ENCODE results near the gene MARVELD3.
"Not testable (repeated sequence)": the region's sequence is repeated elsewhere in the genome, so short reads cannot be mapped to it uniquely, and the experiment has no call there.

MARVELD3 gene

DNA sequence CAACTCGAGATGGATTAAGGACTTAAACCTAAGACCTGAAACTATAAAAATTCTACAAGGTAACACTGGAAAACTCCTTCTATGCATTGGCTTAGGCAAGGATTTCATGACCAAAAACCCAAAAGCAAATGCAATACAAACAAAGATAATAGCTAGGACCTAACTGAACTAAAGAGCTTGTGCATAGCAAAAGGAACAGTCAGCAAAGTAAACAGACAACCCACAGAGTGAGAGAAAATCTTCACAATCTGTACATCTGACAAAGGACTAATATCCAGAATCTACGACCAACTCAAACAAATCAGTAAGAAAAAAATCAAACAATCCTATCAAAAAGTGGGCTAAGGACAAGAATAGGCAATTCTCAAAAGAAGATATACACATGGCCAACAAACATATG is 27.6 kb upstream of the MARVELD3 start:
- DNase-seq (ENCODE audit: low spot score in 2 of 2); ATAC-seq (replicated peaks; ENCODE audit: extremely low read depth, poor library complexity, severe bottlenecking); H3K9me3 Mint-ChIP-seq; H3K4me3 Mint-ChIP-seq; H3K27ac Mint-ChIP-seq (ENCODE audit: low read depth); H3K36me3 Mint-ChIP-seq (ENCODE audit: insufficient read depth); H3K4me1 Mint-ChIP-seq: not testable (repeated sequence)
- peaks cover 50% of the 10 kb centered on the region for H3K27me3 Mint-ChIP-seq

DNA sequence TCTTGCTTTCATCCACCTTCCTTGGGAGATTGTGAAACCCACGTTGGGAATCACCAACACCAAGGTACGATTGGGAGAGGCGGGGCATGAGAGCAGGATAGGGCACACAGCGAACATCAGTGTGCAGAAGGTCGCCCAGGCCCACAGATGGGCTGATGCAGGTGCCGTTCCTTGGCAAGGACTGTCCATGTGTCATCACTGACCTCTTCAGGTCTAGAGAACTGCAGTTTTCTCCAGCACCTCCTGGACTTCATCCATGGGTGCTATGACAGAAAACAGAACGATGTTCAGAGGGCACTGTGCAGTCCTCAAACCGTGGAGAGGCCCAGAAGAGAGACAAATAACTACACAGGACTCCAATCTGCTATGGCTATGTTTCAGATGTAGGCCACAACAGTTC is 25.2 kb upstream of the MARVELD3 start:
- Mint-ChIP-seq H3K9me3 (no peaks in the 10 kb centered on the region), H3K27ac (ENCODE audit: low read depth) (no peak overlapping the region), H3K4me1 (no peaks in the 10 kb centered on the region), H3K4me3 (no peak overlapping the region), H3K27me3 (peaks cover 34% of the 10 kb centered on the region), H3K36me3 (ENCODE audit: insufficient read depth) (no peaks in the 10 kb centered on the region)
- ATAC-seq (replicated peaks; ENCODE audit: extremely low read depth, poor library complexity, severe bottlenecking) (no peak), DNase-seq (ENCODE audit: low spot score in 2 of 2) (no peak)

DNA sequence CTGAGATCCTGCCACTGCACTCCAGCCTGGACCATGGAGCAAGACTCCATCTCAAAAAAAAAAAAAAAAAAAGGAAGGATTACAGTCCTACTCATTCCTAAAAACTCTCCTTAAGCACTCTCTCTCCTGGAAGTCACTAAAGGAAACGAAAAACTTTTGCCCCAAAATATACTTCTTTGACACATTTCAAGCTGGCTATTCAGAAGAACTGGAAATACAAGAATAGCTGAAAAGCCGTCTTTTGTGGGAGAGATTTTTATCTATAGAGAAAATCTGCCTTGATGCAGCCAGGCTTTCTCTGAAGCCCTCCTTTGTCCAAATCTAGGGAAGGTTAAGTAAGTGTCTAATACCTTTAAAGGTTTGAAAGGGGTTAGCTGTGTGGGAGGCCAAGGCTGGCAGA is 16.9 kb upstream of the MARVELD3 start:
- H3K4me3 Mint-ChIP-seq: no peak overlapping the region
- no peaks in the 10 kb centered on the region for H3K9me3 Mint-ChIP-seq
- H3K27me3 Mint-ChIP-seq: peaks cover 39% of the 10 kb centered on the region
- ATAC-seq (replicated peaks; ENCODE audit: extremely low read depth, poor library complexity, severe bottlenecking): no peak
- H3K27ac Mint-ChIP-seq (ENCODE audit: low read depth): no peak overlapping the region
- H3K4me1 Mint-ChIP-seq: no peaks in the 10 kb centered on the region
- DNase-seq (ENCODE audit: low spot score in 2 of 2): no peak
- no peaks in the 10 kb centered on the region for H3K36me3 Mint-ChIP-seq (ENCODE audit: insufficient read depth)

DNA sequence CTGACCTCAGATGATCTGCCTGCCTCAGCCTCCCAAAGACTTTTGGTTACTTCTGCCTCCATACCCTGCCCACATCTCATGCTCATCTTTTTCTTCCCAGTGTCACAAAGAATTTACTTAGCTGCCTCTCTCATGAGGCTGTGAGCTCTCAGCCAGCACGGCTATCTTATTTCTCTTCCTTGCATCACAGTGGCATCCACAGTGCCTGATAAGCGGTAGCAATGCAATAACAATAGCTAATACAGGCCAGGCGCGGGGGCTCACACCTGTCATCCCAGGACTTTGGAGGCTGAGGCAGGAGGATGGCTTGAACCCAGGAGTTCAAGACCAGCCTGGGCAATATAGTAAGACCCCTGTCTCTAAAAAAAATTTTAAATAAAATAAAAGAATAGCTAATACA is 15.5 kb upstream of the MARVELD3 start:
- no peaks in the 10 kb centered on the region for H3K9me3 Mint-ChIP-seq
- H3K4me1 Mint-ChIP-seq: no peaks in the 10 kb centered on the region
- H3K27me3 Mint-ChIP-seq: peaks cover 53% of the 10 kb centered on the region
- ATAC-seq (replicated peaks; ENCODE audit: extremely low read depth, poor library complexity, severe bottlenecking) (no peak), DNase-seq (ENCODE audit: low spot score in 2 of 2) (no peak)
- no peak overlapping the region for H3K4me3 Mint-ChIP-seq
- no peaks in the 10 kb centered on the region for H3K36me3 Mint-ChIP-seq (ENCODE audit: insufficient read depth)
- no peak overlapping the region for H3K27ac Mint-ChIP-seq (ENCODE audit: low read depth)

DNA sequence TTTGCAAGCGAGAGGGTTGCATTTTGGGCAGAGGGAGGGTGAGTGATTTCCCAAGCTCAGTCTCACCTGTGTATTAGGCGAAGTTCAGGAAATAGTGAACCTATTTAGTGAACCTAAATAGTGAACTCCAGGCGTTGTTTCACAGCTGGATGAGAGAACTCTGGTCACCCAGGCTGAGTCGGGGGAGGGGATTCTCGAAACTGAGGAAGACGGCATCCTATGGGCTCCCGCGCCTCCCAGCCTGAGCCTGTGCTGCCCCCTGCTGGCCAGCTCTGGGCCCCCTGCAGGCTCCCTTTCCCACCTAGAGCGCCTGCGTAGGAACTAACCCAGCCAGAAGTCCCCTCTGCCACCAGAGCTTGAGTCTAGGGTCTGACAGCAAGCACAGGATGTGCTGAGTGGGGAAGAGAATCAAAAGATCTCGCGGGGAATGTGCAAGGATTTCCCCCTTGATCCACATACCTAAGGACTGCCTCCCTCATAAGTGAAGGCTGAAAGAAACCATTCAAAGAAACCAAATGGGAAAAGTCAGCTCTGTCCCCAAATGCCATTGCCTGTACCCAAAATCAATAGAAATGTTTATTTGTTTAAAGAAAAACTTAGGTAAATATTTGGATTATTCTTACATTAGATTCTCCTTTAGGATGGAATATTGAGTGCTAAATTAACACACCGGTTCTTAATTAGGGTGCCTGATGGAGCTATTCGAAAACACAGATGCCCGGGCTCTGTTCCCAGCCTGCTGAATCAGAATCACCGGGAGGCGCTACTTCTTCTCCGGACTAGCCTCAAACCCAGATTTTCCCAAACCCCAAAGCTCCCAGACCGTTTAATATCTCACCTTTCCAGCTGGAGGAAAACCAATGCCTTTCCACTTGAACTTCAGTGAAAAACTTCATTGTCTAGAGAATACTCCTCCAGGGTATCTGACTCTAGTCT is 14.8 kb upstream of the MARVELD3 start:
- DNase-seq (ENCODE audit: low spot score in 2 of 2) (peak; percentile 47 to 69), ATAC-seq (replicated peaks; ENCODE audit: extremely low read depth, poor library complexity, severe bottlenecking) (peak; percentile 84)
- Mint-ChIP-seq H3K9me3 (no peaks in the 10 kb centered on the region), H3K36me3 (ENCODE audit: insufficient read depth) (no peaks in the 10 kb centered on the region), H3K27ac (ENCODE audit: low read depth) (no peak overlapping the region), H3K27me3 (peaks cover 59% of the 10 kb centered on the region), H3K4me1 (no peaks in the 10 kb centered on the region), H3K4me3 (no peak overlapping the region)

DNA sequence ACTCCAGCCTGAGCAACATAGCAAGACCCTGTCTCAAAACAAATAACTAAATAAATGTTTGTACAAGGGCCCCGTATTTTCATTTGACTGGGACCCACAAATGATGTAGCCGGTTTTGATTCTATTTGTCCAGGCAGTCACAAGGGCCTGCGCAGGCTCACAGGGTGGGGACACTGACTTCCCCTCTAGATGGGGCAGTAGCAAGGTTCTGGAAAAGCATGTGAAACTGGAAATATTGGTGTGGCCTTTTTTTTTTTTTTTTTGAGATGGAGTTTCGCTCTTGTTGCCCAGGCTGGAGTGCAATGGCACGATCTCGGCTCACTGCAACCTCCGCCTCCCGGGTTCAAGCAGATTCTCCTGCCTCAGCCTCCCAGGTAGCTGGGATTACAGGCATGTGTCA is 11.0 kb upstream of the MARVELD3 start:
- peaks cover 74% of the 10 kb centered on the region for H3K27me3 Mint-ChIP-seq

DNA sequence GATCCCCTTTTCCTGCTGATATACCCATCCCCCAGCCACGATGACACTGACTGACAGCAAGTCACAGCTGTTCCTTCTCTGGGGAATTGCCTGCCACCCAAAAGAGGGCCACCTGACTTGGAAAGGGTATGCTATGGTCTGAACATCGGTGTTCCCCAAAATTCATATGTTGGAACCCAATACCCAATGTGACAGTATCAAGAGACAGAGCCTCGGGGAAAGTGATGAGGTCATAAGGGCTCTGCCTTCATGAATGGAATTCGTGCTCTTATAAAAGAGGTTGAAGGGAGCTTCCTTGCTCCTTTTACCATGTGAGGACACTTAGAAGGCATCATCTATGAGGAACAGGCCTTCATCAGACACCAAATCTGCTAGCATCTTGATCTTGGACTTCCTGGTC is 7.6 kb upstream of the MARVELD3 start:
- Mint-ChIP-seq H3K9me3 (no peaks in the 10 kb centered on the region), H3K27ac (ENCODE audit: low read depth) (no peak overlapping the region)
- DNase-seq (ENCODE audit: low spot score in 2 of 2): no peak

More for the DNA sequence above, 11.0 kb upstream of the MARVELD3 start:
- DNase-seq (ENCODE audit: low spot score in 2 of 2); H3K4me3 Mint-ChIP-seq; H3K9me3 Mint-ChIP-seq; H3K36me3 Mint-ChIP-seq (ENCODE audit: insufficient read depth); ATAC-seq (replicated peaks; ENCODE audit: extremely low read depth, poor library complexity, severe bottlenecking); H3K27ac Mint-ChIP-seq (ENCODE audit: low read depth); H3K4me1 Mint-ChIP-seq: not testable (repeated sequence)

DNA sequence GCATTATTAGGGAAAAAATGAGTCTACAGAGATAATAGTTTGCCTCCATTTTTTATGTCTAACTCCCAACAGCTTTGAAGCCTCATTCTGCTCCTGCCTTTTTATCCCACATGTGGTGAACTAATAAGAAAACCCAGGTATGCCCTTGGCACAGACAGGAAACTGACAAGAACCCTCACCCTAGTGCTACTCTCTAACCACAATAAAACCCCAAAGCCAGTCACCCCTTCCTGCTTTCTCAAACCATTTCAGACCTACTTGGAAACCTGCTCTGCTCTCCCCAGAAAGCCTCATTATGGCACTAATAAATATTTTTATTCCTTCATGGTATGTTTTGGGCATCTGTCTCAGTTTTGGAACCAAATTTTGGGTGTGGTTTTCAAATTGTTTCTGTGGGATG is 3.9 kb upstream of the MARVELD3 start:
- H3K27ac Mint-ChIP-seq (ENCODE audit: low read depth): no peak overlapping the region

More for the DNA sequence above, 7.6 kb upstream of the MARVELD3 start:
- Mint-ChIP-seq H3K4me3 (no peak overlapping the region), H3K4me1 (peaks cover 8% of the 10 kb centered on the region), H3K27me3 (peaks cover 41% of the 10 kb centered on the region), H3K36me3 (ENCODE audit: insufficient read depth) (no peaks in the 10 kb centered on the region)
- ATAC-seq (replicated peaks; ENCODE audit: extremely low read depth, poor library complexity, severe bottlenecking): no peak

DNA sequence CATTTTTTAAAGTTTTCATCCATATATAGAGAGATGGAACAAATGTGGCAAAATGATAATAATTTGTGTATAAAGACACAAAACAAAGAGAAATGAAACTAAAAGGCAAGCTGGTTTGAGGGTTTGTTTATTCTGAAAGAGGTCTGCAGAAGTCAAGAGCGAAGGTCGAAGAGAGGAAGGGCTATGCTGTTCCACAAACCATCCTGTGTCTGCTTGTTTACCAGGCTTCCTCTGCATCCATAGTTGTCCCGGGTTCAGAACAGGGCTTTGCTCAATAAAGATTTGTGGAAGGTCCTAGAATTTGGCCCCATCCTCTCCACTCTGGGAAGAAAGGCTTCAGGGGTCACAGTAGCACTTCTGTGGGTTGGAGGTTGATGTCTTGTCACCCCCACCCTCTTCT is 2.4 kb upstream of the MARVELD3 start:
- DNase-seq (ENCODE audit: low spot score in 2 of 2) (no peak), ATAC-seq (replicated peaks; ENCODE audit: extremely low read depth, poor library complexity, severe bottlenecking) (no peak)
- H3K27ac Mint-ChIP-seq (ENCODE audit: low read depth): no peak overlapping the region
- no peaks in the 10 kb centered on the region for H3K9me3 Mint-ChIP-seq
- peaks cover 9% of the 10 kb centered on the region for H3K27me3 Mint-ChIP-seq
- H3K4me3 Mint-ChIP-seq: no peak overlapping the region
- peaks cover 8% of the 10 kb centered on the region for H3K4me1 Mint-ChIP-seq
- no peaks in the 10 kb centered on the region for H3K36me3 Mint-ChIP-seq (ENCODE audit: insufficient read depth)

More for the DNA sequence above, 3.9 kb upstream of the MARVELD3 start:
- no peaks in the 10 kb centered on the region for H3K36me3 Mint-ChIP-seq (ENCODE audit: insufficient read depth)
- ATAC-seq (replicated peaks; ENCODE audit: extremely low read depth, poor library complexity, severe bottlenecking) (peak; percentile 40), DNase-seq (ENCODE audit: low spot score in 2 of 2) (no peak)
- peaks cover 16% of the 10 kb centered on the region for H3K27me3 Mint-ChIP-seq
- no peak overlapping the region for H3K4me3 Mint-ChIP-seq
- no peaks in the 10 kb centered on the region for H3K9me3 Mint-ChIP-seq
- H3K4me1 Mint-ChIP-seq: peaks cover 8% of the 10 kb centered on the region

DNA sequence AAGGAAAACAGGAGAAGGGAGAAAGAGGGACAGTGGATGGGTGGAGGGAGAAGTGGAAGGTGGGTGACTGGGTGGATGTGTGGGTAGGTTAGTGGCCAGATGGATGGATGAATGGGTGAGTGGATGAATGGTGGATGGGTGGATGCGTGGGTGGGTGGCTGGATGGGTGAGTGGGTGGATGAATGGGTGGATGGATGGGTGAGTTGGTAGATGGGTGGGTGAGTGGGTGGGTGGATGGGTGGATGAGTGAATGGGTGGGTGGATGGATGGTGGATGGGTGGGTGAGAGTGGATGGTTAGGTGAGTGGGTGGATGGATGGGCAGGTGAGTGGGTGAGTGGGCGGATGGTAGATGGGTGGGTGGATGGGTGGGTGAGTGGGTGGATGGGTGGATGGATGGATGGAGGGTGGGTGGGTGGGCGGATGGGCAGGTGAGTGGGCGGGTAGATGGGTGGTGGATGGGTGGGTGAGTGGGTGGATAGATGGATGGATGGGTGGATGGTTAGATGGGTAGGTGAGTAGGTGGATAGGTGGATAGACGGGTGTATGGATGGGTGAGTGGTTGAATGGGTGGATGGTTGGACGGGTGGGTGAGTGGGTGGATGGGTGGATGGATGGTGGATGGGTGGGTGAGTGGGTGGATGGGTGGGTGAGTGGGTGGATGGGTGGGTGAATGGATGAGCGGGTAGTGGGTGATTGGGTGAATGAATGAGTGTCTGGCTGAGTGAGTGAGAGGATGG is 702 bp upstream of the MARVELD3 start:
- Mint-ChIP-seq H3K4me3 (peak overlapping the region; percentile 10), H3K9me3 (no peaks in the 10 kb centered on the region)
- DNase-seq (ENCODE audit: low spot score in 2 of 2): no peak

DNA sequence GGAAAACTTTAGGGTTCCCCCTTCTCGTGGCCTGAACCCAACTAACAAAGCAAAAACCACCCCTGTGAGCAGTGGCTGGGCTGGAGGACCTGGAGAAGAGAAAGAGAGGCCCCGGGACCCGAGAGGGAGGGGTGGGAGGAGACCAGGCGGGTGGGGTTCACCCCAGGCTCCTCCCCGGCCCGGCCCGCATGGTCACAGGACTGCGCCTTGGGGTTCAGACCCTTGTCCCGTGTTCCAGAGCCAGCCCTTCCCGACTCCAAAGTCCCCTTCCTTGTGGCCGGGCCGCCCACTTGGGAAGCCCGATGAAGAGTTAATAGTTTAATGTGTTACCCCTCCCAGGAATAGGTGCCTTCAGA is 852 bp downstream of the MARVELD3 start:
- Mint-ChIP-seq H3K4me3 (peak overlapping the region; percentile 10), H3K27me3 (no peaks in the 10 kb centered on the region), H3K27ac (ENCODE audit: low read depth) (no peak overlapping the region), H3K9me3 (no peaks in the 10 kb centered on the region), H3K36me3 (ENCODE audit: insufficient read depth) (no peaks in the 10 kb centered on the region), H3K4me1 (peaks cover 7% of the 10 kb centered on the region)
- DNase-seq (ENCODE audit: low spot score in 2 of 2): no peak
- ATAC-seq (replicated peaks; ENCODE audit: extremely low read depth, poor library complexity, severe bottlenecking): no peak

More for the DNA sequence above, 702 bp upstream of the MARVELD3 start:
- no peaks in the 10 kb centered on the region for H3K36me3 Mint-ChIP-seq (ENCODE audit: insufficient read depth)
- no peak for ATAC-seq (replicated peaks; ENCODE audit: extremely low read depth, poor library complexity, severe bottlenecking)
- H3K27ac Mint-ChIP-seq (ENCODE audit: low read depth): no peak overlapping the region
- peaks cover 8% of the 10 kb centered on the region for H3K4me1 Mint-ChIP-seq
- no peaks in the 10 kb centered on the region for H3K27me3 Mint-ChIP-seq

DNA sequence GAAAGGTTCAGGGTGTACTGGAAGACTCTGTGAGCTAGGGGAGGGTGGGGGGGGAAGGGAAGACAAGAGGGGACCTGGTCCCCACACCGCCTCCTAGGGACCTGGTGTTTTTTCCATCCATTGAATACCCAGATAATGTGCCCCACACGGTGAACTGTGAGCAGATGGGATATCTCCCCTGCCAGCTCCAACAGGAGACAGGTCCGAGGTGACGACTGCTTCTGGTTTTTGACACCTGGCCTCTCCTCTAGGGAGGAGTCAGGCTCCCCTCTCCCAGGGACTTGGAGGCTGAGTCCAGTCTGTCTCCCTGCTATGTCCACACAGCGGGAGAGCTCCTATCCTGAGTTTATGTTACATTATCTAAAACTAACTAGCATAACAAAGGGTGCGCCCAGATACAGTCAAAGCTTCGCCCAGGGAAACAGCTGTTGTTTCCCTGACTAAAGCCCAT is 1.8 kb downstream of the MARVELD3 start:
- ATAC-seq (replicated peaks; ENCODE audit: extremely low read depth, poor library complexity, severe bottlenecking) (no peak), DNase-seq (ENCODE audit: low spot score in 2 of 2) (no peak)
- Mint-ChIP-seq H3K4me3 (no peak overlapping the region), H3K27ac (ENCODE audit: low read depth) (no peak overlapping the region), H3K9me3 (no peaks in the 10 kb centered on the region), H3K27me3 (no peaks in the 10 kb centered on the region), H3K4me1 (no peaks in the 10 kb centered on the region), H3K36me3 (ENCODE audit: insufficient read depth) (no peaks in the 10 kb centered on the region)

DNA sequence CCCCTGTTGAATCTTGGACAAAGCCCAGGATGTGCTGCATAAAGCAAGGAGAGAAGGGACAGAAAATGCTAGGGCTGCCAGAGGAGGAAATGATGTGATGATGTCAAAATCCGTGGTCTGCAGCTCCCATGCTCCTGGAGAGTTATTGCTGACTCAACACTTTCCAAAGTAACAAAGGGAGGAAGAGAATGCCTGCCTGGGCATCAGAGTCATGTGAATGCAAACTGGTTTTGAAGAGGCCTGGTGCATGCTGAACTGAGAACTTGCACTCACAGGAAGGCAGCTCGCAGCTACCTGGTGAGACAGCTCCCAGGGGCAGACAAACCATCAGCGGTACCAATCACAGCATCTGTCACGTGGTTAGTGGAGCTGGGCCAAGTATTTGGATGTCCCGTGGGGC is 2.8 kb downstream of the MARVELD3 start:
- no peaks in the 10 kb centered on the region for H3K27me3 Mint-ChIP-seq
- no peaks in the 10 kb centered on the region for H3K9me3 Mint-ChIP-seq
- H3K4me3 Mint-ChIP-seq: no peak overlapping the region
- H3K36me3 Mint-ChIP-seq (ENCODE audit: insufficient read depth): no peaks in the 10 kb centered on the region
- no peaks in the 10 kb centered on the region for H3K4me1 Mint-ChIP-seq
- DNase-seq (ENCODE audit: low spot score in 2 of 2) (no peak), ATAC-seq (replicated peaks; ENCODE audit: extremely low read depth, poor library complexity, severe bottlenecking) (no peak)
- H3K27ac Mint-ChIP-seq (ENCODE audit: low read depth): no peak overlapping the region

Measured in central memory CD8-positive, alpha-beta T cell (primary cell).